Measurements from ENCODE around the gene ECE1.

DNA sequence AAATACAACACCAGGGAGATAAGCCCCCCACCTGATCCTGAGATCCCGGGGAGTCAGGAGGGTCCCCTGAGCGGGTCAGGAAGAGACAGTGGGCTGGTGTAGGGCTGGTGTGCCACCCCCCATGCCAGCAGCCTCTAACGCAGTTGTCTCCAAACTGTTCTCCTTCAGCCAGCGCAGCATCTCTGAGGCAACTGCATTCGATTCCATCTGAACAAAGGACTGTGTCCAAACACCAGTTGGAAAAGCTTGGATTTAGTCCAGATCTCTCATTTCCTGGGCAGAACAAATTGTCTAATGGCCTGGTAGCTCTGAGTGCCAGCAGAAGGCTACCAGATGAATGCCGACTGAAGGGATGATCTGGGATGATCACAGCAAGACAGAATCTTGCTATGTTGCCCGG, 69.4 kb downstream of the ECE1 start:
- TF ChIP-seq, protein P1, sequence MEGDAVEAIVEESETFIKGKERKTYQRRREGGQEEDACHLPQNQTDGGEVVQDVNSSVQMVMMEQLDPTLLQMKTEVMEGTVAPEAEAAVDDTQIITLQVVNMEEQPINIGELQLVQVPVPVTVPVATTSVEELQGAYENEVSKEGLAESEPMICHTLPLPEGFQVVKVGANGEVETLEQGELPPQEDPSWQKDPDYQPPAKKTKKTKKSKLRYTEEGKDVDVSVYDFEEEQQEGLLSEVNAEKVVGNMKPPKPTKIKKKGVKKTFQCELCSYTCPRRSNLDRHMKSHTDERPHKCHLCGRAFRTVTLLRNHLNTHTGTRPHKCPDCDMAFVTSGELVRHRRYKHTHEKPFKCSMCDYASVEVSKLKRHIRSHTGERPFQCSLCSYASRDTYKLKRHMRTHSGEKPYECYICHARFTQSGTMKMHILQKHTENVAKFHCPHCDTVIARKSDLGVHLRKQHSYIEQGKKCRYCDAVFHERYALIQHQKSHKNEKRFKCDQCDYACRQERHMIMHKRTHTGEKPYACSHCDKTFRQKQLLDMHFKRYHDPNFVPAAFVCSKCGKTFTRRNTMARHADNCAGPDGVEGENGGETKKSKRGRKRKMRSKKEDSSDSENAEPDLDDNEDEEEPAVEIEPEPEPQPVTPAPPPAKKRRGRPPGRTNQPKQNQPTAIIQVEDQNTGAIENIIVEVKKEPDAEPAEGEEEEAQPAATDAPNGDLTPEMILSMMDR (IDR thresholded peaks at IDR 0.05), result no peak
- TF ChIP-seq POLR2A (IDR thresholded peaks at IDR 0.05), result no peak

Measured in heart left ventricle (tissue), 13 donors.